ENCODE data around the gene CADM1.

CADM1 gene

GRCh38 chr11:115316696-115317095 lies 187.5 kb downstream of the CADM1 start:
- no peak for DNase-seq (ENCODE audit: low read depth)

DNA sequence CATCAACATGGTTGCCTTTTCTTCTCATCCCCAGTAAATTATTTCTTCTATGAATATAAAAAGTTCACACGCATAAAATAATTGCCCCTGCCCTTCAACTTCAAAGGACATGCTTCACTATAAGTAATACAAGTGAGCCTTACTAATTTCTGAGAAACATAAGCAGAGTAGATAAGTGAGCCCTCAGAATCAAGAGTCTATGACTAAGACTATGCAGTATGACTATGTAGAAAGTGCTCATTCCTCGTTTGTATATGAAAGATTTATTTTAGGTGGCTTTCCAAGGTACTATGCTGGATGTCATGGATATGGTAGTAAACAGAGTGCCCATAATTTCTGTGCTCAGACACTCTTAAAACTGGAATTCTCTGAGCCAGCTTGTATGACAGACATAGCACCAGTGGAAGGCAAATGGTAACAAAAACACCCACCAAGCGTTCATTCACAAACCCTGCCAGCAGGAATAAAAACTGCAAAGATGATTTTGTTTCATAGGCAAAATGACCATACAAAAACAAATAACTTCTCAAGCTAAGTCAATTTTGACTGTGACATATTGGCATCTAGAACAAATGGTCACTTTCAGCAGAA lies 189.8 kb downstream of the CADM1 start:
- DNase-seq (ENCODE audit: low read depth), result no peak

DNA sequence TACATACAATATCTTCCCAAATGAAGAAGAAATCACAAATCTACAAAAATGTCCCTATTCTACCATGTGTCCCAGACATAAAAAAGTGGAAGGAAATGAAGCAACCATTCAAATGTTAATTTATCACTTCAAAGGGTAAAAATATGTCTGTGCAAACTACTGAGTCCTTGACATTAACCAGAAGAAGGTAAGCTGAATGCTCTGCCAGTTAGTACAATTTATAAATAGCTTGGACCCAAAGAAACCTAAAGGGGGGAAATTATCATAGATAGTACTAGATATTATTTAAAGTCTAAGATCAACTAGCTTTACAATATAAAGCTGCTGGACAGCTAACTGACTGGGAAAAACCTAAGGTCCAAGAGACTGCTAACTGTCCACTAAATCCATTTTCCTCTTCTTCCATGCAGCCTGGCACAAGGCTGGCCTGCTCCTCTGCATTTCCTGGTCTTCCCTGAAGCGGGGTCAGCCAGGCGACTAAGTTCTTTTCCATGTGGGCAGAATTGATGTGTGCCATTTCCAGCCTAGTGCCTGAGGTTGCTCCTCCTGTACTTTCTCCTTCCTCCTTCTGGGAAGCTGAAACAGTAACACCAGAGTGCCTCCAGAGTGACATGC lies 190.9 kb downstream of the CADM1 start:
- no peak for DNase-seq (ENCODE audit: low read depth)

DNA sequence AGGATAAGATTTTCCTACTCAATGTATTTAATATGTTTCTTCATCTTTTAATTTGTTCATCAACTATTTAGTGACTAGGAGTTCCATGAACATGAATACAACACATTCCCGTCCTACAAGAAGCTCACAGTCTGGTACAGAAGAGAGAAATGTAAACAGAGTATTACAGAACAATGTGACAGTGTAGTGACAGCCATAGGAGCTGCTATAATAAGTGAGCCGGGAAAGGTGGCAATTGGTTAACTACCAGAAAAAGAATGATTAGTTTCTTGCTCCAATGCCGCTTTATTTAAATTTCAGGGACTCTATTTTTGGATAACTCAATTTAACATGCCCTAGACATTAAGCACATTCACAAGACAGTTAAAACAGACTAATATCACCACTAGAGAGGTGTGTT lies 192.3 kb downstream of the CADM1 start:
- no peak for DNase-seq (ENCODE audit: low read depth)

DNA sequence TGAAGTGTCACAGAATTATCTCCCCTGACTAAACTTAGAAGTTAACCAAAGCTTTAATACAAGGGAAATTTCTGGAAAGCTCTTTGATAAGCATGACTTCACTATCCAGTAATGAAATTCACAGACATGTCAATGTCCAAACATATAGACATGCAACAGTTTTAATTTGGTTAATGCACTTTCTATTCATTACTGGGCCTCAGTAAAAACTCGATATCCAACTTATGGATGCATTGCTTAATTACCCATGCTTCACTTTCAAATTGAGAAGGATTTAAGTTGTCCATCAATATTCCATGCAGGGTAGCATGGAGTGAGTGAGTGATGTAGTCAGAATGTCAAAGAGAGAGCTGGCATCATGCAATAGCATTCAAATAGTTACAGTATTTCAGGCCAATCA lies 197.5 kb downstream of the CADM1 start:
- no peak for DNase-seq (ENCODE audit: low read depth)

DNA sequence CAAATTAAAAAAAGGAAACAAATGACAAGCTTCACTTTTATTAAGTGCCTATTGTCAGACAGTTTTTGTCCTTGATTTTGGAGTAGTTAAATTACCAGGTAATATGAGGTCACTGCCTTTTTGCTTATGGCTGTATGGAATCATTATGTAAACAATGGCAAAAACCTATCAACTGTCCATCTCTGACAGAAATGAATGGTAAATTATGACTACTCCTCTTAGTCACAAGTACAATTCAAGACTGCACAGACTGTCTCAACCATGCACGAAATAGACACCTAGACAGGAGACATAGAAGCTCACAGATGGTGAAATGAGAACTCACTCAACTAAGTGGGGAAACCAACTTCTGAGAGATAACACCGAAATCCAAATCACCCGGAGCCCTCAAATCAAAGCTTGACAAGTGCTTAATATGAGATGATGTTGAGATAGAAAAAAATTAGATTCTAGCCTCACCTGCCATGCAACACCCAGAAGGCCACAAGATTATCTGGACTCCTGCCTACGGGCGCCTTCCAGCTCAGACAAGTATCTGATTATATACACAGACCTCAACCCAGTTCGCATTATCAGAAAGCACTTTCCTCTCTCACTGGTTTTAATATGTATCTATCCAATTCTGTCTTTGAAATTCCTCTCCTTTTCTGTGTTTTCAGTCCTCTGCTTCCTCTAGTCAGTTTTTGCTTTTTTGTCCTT lies 199.3 kb downstream of the CADM1 start:
- DNase-seq (ENCODE audit: low read depth), result no peak

GRCh38 chr11:115303929-115304531 lies 200.2 kb downstream of the CADM1 start:
- no peak for DNase-seq (ENCODE audit: low read depth)

GRCh38 chr11:115302946-115303703 lies 201.1 kb downstream of the CADM1 start:
- no peak for DNase-seq (ENCODE audit: low read depth)

DNA sequence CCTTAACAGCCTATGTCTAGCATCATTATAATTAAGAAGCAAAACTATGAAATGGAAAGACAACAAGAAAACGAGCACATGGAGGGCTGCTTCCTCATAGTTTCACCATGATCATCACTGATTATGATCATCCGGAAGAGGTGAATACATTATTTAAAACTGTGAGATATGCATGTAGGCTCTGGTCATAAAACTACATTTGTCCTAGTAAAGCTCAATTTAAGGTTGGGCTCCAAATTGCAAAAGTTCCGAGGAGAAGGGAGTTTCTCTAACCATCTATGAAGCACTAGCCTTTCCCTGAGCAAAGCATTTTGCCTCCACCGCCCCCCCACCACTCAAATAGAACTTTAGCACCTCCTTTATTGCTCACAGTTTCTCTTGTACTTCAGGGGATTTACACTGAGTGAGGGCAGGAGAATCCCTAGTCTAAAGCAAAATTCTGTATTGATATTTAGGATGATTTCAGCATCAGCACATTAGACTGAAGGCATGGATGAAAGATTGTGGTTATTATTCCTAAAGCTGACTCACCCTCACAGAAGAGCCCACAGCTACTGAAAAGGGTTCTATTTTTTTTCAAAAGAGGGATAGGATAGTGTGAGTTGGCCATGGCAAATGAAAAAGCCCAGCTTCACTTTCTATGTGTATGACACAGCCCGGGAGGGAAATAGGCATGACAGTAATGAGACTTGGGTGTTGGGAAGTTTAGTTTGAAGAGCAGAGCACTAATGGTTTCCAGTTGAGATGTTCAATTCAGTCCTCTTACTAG lies 203.4 kb downstream of the CADM1 start:
- no peak for DNase-seq (ENCODE audit: low read depth)

GRCh38 chr11:115298300-115299012 lies 205.8 kb downstream of the CADM1 start:
- DNase-seq (ENCODE audit: low read depth), result no peak

GRCh38 chr11:115297330-115297729 lies 206.9 kb downstream of the CADM1 start:
- no peak for DNase-seq (ENCODE audit: low read depth)

DNA sequence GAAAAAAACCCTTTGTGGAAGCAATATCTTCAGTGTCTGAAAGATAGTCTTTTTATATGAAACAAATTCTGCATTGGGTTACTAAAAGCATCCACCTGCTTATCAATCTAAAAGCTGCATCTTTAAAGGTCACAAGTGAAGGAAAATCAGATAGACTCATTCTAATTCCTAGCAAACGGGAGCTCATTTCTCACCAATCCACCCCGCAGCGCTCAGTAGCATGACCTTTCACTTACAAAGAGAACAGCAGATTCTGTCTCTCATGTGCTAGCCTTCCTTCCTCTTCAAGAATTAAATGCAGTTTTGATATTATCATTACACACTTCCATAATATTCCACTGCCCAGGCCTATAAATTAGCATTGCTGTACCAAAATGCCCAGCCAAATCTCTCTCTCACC lies 212.9 kb downstream of the CADM1 start:
- no peak for DNase-seq (ENCODE audit: low read depth)

- DNase-seq (ENCODE audit: low read depth), result no peak
Observed at GRCh38 chr11:115290893-115291292, 213.3 kb downstream of the CADM1 start.

- DNase-seq (ENCODE audit: low read depth), result no peak
Observed at GRCh38 chr11:115290479-115290878, 213.7 kb downstream of the CADM1 start.

- no peak for DNase-seq (ENCODE audit: low read depth)
Observed at GRCh38 chr11:115287266-115287665, 216.9 kb downstream of the CADM1 start.

DNA sequence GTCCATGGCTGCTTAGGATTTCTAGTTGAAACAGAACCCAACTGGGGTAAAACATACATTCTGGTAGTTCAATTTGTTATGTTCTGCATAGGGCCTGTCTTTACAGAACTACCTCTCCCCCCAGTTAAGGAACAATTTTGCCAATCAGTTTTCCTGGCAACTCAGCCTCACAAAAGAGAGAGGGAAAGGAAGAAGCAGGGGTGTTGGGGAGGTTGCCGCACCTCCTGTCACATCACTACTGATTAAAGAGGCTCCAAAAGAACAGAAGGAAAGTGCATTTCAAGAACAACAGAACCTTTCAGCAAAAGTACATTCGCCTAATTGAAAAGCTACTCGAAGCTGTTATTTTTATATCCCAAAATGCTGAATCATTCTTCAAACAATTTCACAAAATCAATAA lies 217.6 kb downstream of the CADM1 start:
- DNase-seq (ENCODE audit: low read depth), result no peak

GRCh38 chr11:115284773-115285172 lies 219.4 kb downstream of the CADM1 start:
- no peak for DNase-seq (ENCODE audit: low read depth)

DNA sequence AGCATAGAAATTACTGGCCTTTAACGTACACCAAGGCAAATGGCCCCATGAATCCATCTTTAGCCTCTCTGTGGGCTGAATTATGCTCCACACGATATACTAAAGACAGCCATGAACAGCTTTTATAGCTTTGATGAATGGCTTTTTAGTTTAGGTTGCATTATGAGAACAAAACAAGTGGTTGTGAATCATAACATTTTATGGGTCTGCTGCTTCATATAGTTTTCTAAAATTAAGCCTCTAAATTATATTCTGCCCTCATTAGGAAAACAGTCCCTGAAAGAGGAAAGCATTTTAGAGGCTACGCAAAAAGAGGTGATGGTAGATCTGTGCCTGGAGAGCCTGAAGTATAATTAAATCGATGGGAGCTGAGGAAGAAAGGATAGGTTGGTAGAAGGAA lies 221.3 kb downstream of the CADM1 start:
- no peak for DNase-seq (ENCODE audit: low read depth)

GRCh38 chr11:115280775-115281174 lies 223.4 kb downstream of the CADM1 start:
- no peak for DNase-seq (ENCODE audit: low read depth)

DNA sequence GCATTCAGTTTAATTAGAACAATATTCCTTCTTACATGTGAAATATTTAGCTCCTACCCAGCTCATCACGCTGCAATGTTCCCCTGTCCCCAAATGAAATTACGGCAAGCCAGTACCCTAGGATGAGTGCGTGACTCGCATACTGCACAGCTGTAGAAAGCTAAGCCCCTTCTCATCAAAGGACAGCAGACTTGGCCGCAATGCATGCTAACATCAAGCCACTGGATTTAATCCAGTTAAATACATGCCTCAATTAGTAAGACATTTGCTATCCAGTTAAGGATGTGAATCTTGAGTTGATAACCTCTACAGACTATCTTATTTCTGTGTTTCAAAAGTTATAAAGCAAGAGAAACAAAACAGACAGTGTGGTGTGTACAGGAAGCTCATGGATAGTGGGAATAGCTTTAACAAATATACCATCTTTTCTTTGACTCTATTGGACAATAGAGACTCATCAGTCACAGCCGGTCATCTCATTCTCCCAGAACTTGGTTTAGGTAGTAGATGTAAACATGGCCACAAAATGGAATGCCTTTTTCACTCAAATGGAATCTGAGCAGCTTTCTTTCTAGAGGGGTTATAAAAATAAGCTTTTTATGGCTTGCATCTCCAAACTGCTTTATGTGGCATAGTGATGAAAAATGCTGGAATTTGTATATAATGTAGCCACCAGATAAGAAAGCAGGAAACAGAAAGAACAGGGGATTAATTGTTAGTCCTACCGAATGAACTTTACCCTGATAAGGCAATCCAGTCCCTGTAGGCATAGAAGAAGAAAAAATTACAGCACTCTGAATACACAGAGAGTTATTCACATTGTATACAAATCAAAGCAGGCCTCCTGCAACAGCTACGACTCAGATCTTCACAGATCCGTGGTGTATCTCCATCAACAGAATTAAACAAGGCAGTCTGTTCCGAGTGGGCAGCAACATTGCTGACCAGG lies 224.1 kb downstream of the CADM1 start:
- DNase-seq (ENCODE audit: low read depth), result no peak
